Stomach (tissue), 9 donors: ENCODE measurements around the gene TAAR9. TPM values are rescaled to one million over a fixed set of nuclear protein-coding genes. Genes with fewer than 3 reads are reported as not detected.
"Not testable (repeated sequence)": the region's sequence is repeated elsewhere in the genome, so short reads cannot be mapped to it uniquely, and the experiment has no call there.

Source experiments
- DNase-seq, 2 donors: peaks; one replicate each; pipeline versions ENCODE4 v3.0.0 to v3.0.0-alpha.2; 2013 to 2019
- H3K27ac ChIP-seq, 5 donors: fragments of 200-600 bp in 4 of 5; sonication (generic) in 4 of 5; one replicate each; pipeline ENCODE4 v1.5.1; 2013 to 2019; ENCODE audit warnings: mild to moderate bottlenecking in 1 of 5, moderate library complexity in 1 of 5
- H3K27me3 ChIP-seq, 3 donors: fragments of 200-600 bp; sonication (generic); one replicate each; pipeline ENCODE4 v1.5.1; 2017 to 2019; ENCODE audit warnings: mixed run types in 1 of 3
- H3K36me3 ChIP-seq, 4 donors: fragments of 200-600 bp; sonication (generic); 1 replicate in 3 of 4; 2 replicates in 1 of 4; pipeline ENCODE4 v1.5.1; 2016 to 2019
- H3K4me1 ChIP-seq, 4 donors: fragments of 200-600 bp; sonication (generic); one replicate each; pipeline ENCODE4 v1.5.1; 2016 to 2019
- H3K4me3 ChIP-seq, 4 donors: fragments of 200-600 bp; sonication (generic) in 3 of 4; one replicate each; pipeline ENCODE4 v1.5.1; 2016 to 2019; ENCODE audit warnings: mild to moderate bottlenecking in 1 of 4
- H3K9me3 ChIP-seq, 4 donors: fragments of 200-600 bp; sonication (generic); one replicate each; pipeline ENCODE4 v1.5.1; 2016 to 2019
- CTCF ChIP-seq, 7 experiments: fragments of 450-650 bp in 4 of 7; fragments of 200-600 bp in 3 of 7; sonication (generic) in 3 of 7; IDR thresholded peaks; one replicate each; pipeline ENCODE4 v1.5.1; 2016 to 2019; ENCODE audit warnings: antibody characterized with exemption in 7 of 7, control low read depth in 2 of 7, mild to moderate bottlenecking in 1 of 7
- EP300 ChIP-seq: sonication (generic); formaldehyde crosslinking; IDR thresholded peaks from one replicate; pipeline ENCODE4 v1.6.1; 2017; ENCODE audit warnings: antibody characterized with exemption
- POLR2A ChIP-seq, 4 donors: fragments of 450-650 bp; IDR thresholded peaks; one replicate each; pipeline ENCODE4 v1.6.1; 2016; ENCODE audit warnings: antibody characterized with exemption in 4 of 4, control low read depth in 2 of 4, mild to moderate bottlenecking in 1 of 4, moderate library complexity in 1 of 4
- POLR2AphosphoS5 ChIP-seq, 3 donors: sonication (generic); formaldehyde crosslinking; IDR thresholded peaks; one replicate each; pipeline ENCODE4 v1.6.1; 2016; ENCODE audit warnings: antibody characterized with exemption in 3 of 3
- WGBS, 5 donors: extraction: QIAGEN DNeasy Blood & Tissue Kit in 3 of 5; methylation state at CpG; one replicate each; pipeline versions ENCODE4 v1.1.5 to v1.1.7; 2013 to 2018; 5-methylcytosine and 5-hydroxymethylcytosine counted together
- intact Hi-C: fragments of 100-400 bp; cut with DNase I; formaldehyde crosslinking; loops from one replicate; pipeline ENCODE4 v1.15.1; 2023; ENCODE audit warnings: low total_unique reads
- polyA plus RNA-seq, 3 donors: library from polyadenylated mRNA; stranded (reverse); fragments of 200-250 nt; gene quantifications; one replicate each; pipeline ENCODE4 v1.2.3, GENCODE V29; 2013
- total RNA-seq, 5 donors: library from RNA; depleted of rRNA; stranded (reverse); fragments of >200 nt; gene quantifications; one replicate each; pipeline versions ENCODE4 v1.1.0 to v1.2.3, GENCODE V29; 2014 to 2016
- donor health status: healthy with polysubstance abuse.
- donor health status: Bipolar disorder and iron deficiency.
- donor health status: healthy.

Gene TAAR9
- total and polyA plus RNA-seq, 8 donors = not detected

- Histone ChIP-seq H3K4me1 (peaks cover 0 to 4% (median 2%) of the 10 kb centered on the region in 4 donors), H3K4me3 (no peak overlapping the region), H3K27me3 (no peaks in the 10 kb centered on the region), H3K36me3 (no peaks in the 10 kb centered on the region), H3K27ac (no peak overlapping the region), H3K9me3 (no peaks in the 10 kb centered on the region)
- TF ChIP-seq POLR2AphosphoS5 (IDR thresholded peaks at IDR 0.05) = no peak
- TF ChIP-seq CTCF (IDR thresholded peaks at IDR 0.05) = no peak
- TF ChIP-seq EP300 = no peak
- no peak for TF ChIP-seq POLR2A (IDR thresholded peaks at IDR 0.05)
- intact Hi-C loops = loop anchor here (5.0 to 10.0 kb wide), 2 partner anchors 146 to 248 kb away; no protein-coding TSS in a partner anchor
- no peak for DNase-seq
- 61 to 77% (median 68%) methylated on average over 2 of the region's 2 CpGs for WGBS, 5 donors
Observed at GRCh38 chr6:132526461-132526860, 11.6 kb upstream of the TAAR9 start.

- intact Hi-C loops = loop anchor here (5.0 to 10.0 kb wide), 2 partner anchors 145 to 247 kb away; no protein-coding TSS in a partner anchor
- 80 to 89% (median 87%) methylated on average over 6 of the region's 6 CpGs for WGBS, 5 donors
- DNase-seq = no peak
Observed at GRCh38 chr6:132527791-132528190, 10.3 kb upstream of the TAAR9 start.

GRCh38 chr6:132530293-132530974 is 7.6 kb upstream of the TAAR9 start:
- intact Hi-C loops = no loop called here
- Histone ChIP-seq H3K4me3 (peak overlapping the region in 1 of 4 donors; percentile 10), H3K36me3 (no peaks in the 10 kb centered on the region), H3K9me3 (no peaks in the 10 kb centered on the region), H3K27ac (no peak overlapping the region), H3K27me3 (no peaks in the 10 kb centered on the region), H3K4me1 (peaks cover 0 to 4% (median 2%) of the 10 kb centered on the region in 4 donors)
- WGBS, 5 donors = 6 to 18% (median 12%) methylated on average over 9 of the region's 9 CpGs
- DNase-seq = peak; percentile 57 to 88
- TF ChIP-seq CTCF (IDR thresholded peaks at IDR 0.05) (peak in 5 of 7 experiments; percentile 52 to 92 (median 77)), POLR2AphosphoS5 (IDR thresholded peaks at IDR 0.05) (no peak)

More at GRCh38 chr6:132527791-132528190, 10.3 kb upstream of the TAAR9 start:
- Histone ChIP-seq H3K27me3 (no peaks in the 10 kb centered on the region), H3K4me1 (peaks cover 0 to 4% (median 2%) of the 10 kb centered on the region in 4 donors), H3K36me3 (no peaks in the 10 kb centered on the region), H3K27ac (no peak overlapping the region), H3K4me3 (no peak overlapping the region), H3K9me3 (no peaks in the 10 kb centered on the region)
- TF ChIP-seq EP300 = no peak
- TF ChIP-seq POLR2A (IDR thresholded peaks at IDR 0.05) = no peak
- no peak for TF ChIP-seq POLR2AphosphoS5 (IDR thresholded peaks at IDR 0.05)
- no peak for TF ChIP-seq CTCF (IDR thresholded peaks at IDR 0.05)

GRCh38 chr6:132534546-132534945 is 3.5 kb upstream of the TAAR9 start:
- WGBS, 5 donors = 62 to 86% (median 76%) methylated on average over 2 of the region's 2 CpGs
- H3K4me1 ChIP-seq, H3K27me3 ChIP-seq, H3K9me3 ChIP-seq, H3K4me3 ChIP-seq, H3K36me3 ChIP-seq, intact Hi-C loops, DNase-seq, H3K27ac ChIP-seq: not testable (repeated sequence)

- Histone ChIP-seq H3K27ac (no peak overlapping the region), H3K9me3 (no peaks in the 10 kb centered on the region), H3K27me3 (no peaks in the 10 kb centered on the region), H3K36me3 (no peaks in the 10 kb centered on the region), H3K4me1 (no peaks in the 10 kb centered on the region), H3K4me3 (no peak overlapping the region)
- intact Hi-C loops = no loop called here
- TF ChIP-seq POLR2AphosphoS5 (IDR thresholded peaks at IDR 0.05) = no peak
- TF ChIP-seq CTCF (IDR thresholded peaks at IDR 0.05) = no peak
- TF ChIP-seq POLR2A (IDR thresholded peaks at IDR 0.05) = no peak
- TF ChIP-seq EP300 = no peak
- 81 to 88% (median 87%) methylated on average over 3 of the region's 3 CpGs for WGBS, 5 donors
- DNase-seq = no peak
Observed at GRCh38 chr6:132537145-132537544, 932 bp upstream of the TAAR9 start.
